ENCODE results near the gene COX7B. TPM values are rescaled to one million over a fixed set of nuclear protein-coding genes. Genes with fewer than 3 reads are reported as not detected.

COX7B gene
- total and polyA plus RNA-seq, 3 donors from 2014 or later, result 124 to 142 (median 131) TPM

GRCh38 chrX:77894921-77895886, 4.1 kb upstream of the COX7B start, which contains the start of gene MAGT1:
TSS of gene MAGT1 (minus strand) at chrX:77895435. CDS start at chrX:77895410, 25 bp downstream.
- H3K9me3 ChIP-seq, result no peaks in the 10 kb centered on the region
- TF ChIP-seq POLR2A (IDR thresholded peaks at IDR 0.05) (no peak), CTCF (IDR thresholded peaks at IDR 0.05) (no peak)
- peak; percentile 95 for DNase-seq
- no peaks in the 10 kb centered on the region for H3K36me3 ChIP-seq (ENCODE audit: low read depth, missing control alignments)
- H3K4me3 ChIP-seq, result peak within 1 kb of the TSS; percentile 53 to 77
- no peaks in the 10 kb centered on the region for H3K4me1 ChIP-seq
- 1 to 3% methylated on average over 24 to 49 of the region's 49 CpGs for WGBS, 2 donors
- intact Hi-C loops (cut with DNase I; ENCODE audit: low total_unique reads), result no loop called here
- H3K27me3 ChIP-seq, result no peaks in the 10 kb centered on the region
- H3K27ac ChIP-seq, result peak within 1 kb of the TSS; percentile 90 to 93

- TF ChIP-seq POLR2A (IDR thresholded peaks at IDR 0.05) (no peak), CTCF (IDR thresholded peaks at IDR 0.05) (no peak)
- no peak overlapping the region for H3K4me3 ChIP-seq
- DNase-seq, result no peak
- no peaks in the 10 kb centered on the region for H3K36me3 ChIP-seq (ENCODE audit: low read depth, missing control alignments)
- H3K27me3 ChIP-seq, result no peaks in the 10 kb centered on the region
- no peak overlapping the region for H3K27ac ChIP-seq
- 75 to 91% methylated on average over 1 of the region's 1 CpG for WGBS, 2 donors
- intact Hi-C loops (cut with DNase I; ENCODE audit: low total_unique reads), result no loop called here
- H3K4me1 ChIP-seq, result no peaks in the 10 kb centered on the region
- H3K9me3 ChIP-seq, result no peaks in the 10 kb centered on the region
These were observed 1.4 kb downstream of the COX7B start for GRCh38 chrX:77900688-77901087.

GRCh38 chrX:77901506-77901905, 2.2 kb downstream of the COX7B start:
- Histone ChIP-seq H3K9me3 (no peaks in the 10 kb centered on the region), H3K27me3 (no peaks in the 10 kb centered on the region), H3K4me1 (no peaks in the 10 kb centered on the region), H3K27ac (no peak overlapping the region), H3K4me3 (no peak overlapping the region), H3K36me3 (ENCODE audit: low read depth, missing control alignments) (no peaks in the 10 kb centered on the region)
- 78 to 89% methylated on average over 5 of the region's 5 CpGs for WGBS, 2 donors
- intact Hi-C loops (cut with DNase I; ENCODE audit: low total_unique reads), result no loop called here
- TF ChIP-seq POLR2A (IDR thresholded peaks at IDR 0.05) (no peak), CTCF (IDR thresholded peaks at IDR 0.05) (no peak)
- no peak for DNase-seq

GRCh38 chrX:77910108-77910840, 11.0 kb downstream of the COX7B start, which contains the start of gene ATP7A:
TSS of gene ATP7A (plus strand) at chrX:77910693. CDS start at chrX:77971642, 60,949 bp downstream.
- H3K36me3 ChIP-seq (ENCODE audit: low read depth, missing control alignments), result no peaks in the 10 kb centered on the region
- intact Hi-C loops (cut with DNase I; ENCODE audit: low total_unique reads), result no loop called here
- H3K4me3 ChIP-seq, result peak within 1 kb of the TSS; percentile 57 to 68
- WGBS, 2 donors, result 0 to 2% methylated on average over 14 to 36 of the region's 36 CpGs
- H3K9me3 ChIP-seq, result no peaks in the 10 kb centered on the region
- DNase-seq, result peak; percentile 88
- H3K27ac ChIP-seq, result peak within 1 kb of the TSS; percentile 76 to 77
- TF ChIP-seq POLR2A (IDR thresholded peaks at IDR 0.05), result no peak
- TF ChIP-seq CTCF (IDR thresholded peaks at IDR 0.05), result peak in 2 of 3 experiments; percentile 25 to 37
- no peaks in the 10 kb centered on the region for H3K4me1 ChIP-seq
- H3K27me3 ChIP-seq, result no peaks in the 10 kb centered on the region
